Gastrocnemius medialis (tissue), 4 donors: ENCODE measurements around the gene PPEF2. TPM values are rescaled to one million over a fixed set of nuclear protein-coding genes. Genes with fewer than 3 reads are reported as not detected.

ENCODE experiments used
- ATAC-seq, 2 donors: fragments of 150-250 bp; one replicate each; pipeline ENCODE4 v1.9.1; 2016
- DNase-seq, 2 donors: peaks; one replicate each; pipeline ENCODE4 v3.0.0-alpha.2; 2019
- H3K27ac ChIP-seq, 4 donors: fragments of 200-600 bp; sonication (generic); 1 replicate in 1 of 4; 2 replicates in 3 of 4; pipeline ENCODE4 v1.5.1; 2016 to 2018; ENCODE audit warnings: mild to moderate bottlenecking in 2 of 4, moderate library complexity in 1 of 4
- H3K27me3 ChIP-seq, 3 donors: fragments of 200-600 bp; sonication (generic) in 2 of 3; 1 replicate in 1 of 3; 2 replicates in 2 of 3; pipeline versions ENCODE4 v1.5.1 to v1.6.0; 2016 to 2019; ENCODE audit warnings: mild to moderate bottlenecking in 1 of 3, moderate library complexity in 1 of 3
- H3K36me3 ChIP-seq, 2 donors: fragments of 200-600 bp; sonication (generic) in 1 of 2; one replicate each; pipeline ENCODE4 v1.5.1; 2017 to 2018
- H3K4me1 ChIP-seq, 2 donors: fragments of 200-600 bp; sonication (generic) in 1 of 2; one replicate each; pipeline ENCODE4 v1.5.1; 2016 to 2017; ENCODE audit warnings: mild to moderate bottlenecking in 2 of 2
- H3K4me3 ChIP-seq, 4 donors: fragments of 200-600 bp; sonication (generic) in 3 of 4; 1 replicate in 1 of 4; 2 replicates in 3 of 4; pipeline ENCODE4 v1.5.1; 2016 to 2019; ENCODE audit warnings: mild to moderate bottlenecking in 2 of 4
- H3K9me3 ChIP-seq, 3 donors: fragments of 200-600 bp; sonication (generic) in 2 of 3; 1 replicate in 1 of 3; 2 replicates in 2 of 3; pipeline ENCODE4 v1.5.1; 2016 to 2019
- POLR2A ChIP-seq, 2 donors: fragments of 450-650 bp; IDR thresholded peaks; one replicate each; pipeline ENCODE4 v1.6.1; 2017; ENCODE audit warnings: antibody characterized with exemption in 2 of 2, mild to moderate bottlenecking in 2 of 2, moderate library complexity in 2 of 2
- in situ Hi-C, 4 donors: fragments of 200-750 bp; cut with MboI; loops; one replicate each; pipeline versions ENCODE4 v1.15.0 to v1.8.0; 2017; ENCODE audit warnings: low sequenced_read_pairs in 4 of 4
- intact Hi-C: fragments of 100-400 bp; cut with DNase I; formaldehyde crosslinking; loops from one replicate; pipeline ENCODE4 v1.15.1; 2023; ENCODE audit warnings: low total_unique reads
- total RNA-seq, 4 donors: library from RNA; depleted of rRNA; stranded (reverse); fragments of >200 nt; gene quantifications; one replicate each; pipeline versions ENCODE4 v1.1.0 to v1.2.3, GENCODE V29; 2016
- TF ChIP-seq, protein P1 (sequence below), 5 experiments: fragments of 450-650 bp in 3 of 5; fragments of 200-600 bp in 2 of 5; sonication (generic) in 2 of 5; IDR thresholded peaks in 4 of 5; conservative IDR thresholded peaks in 1 of 5; 1 replicate in 4 of 5; 2 replicates in 1 of 5; pipeline ENCODE4 v1.5.1; 2016 to 2019; ENCODE audit warnings: antibody characterized with exemption in 5 of 5, mild to moderate bottlenecking in 3 of 5, moderate library complexity in 3 of 5

PPEF2 gene
- total RNA-seq, 4 donors from 2014 or later = 0.13 TPM; not detected in 3

DNA sequence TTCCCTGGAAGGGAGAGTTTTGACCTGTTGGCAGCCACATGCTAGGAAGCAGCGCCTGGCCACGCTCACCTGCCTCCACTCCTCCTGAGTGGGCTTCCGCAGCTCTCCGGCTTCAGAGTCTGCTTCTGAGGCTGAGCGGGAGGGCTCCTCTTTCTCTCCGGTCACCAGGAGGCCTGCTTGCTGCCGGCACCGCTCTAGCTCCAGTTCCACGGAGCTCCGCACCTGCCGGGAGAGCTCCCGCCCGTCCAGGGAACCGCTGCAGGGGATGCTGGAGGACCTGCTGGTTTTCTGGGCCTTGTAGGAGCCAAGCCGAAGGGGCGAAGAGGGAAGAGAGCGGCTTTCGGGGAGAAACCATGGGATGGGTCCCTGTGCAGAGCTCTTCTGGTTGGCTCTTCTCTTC lies 26.0 kb downstream of the PPEF2 start:
- intact Hi-C loops = no loop called here
- DNase-seq (no peak), ATAC-seq (no peak)
- in situ Hi-C loops = no loop called here
- H3K36me3 ChIP-seq = no peaks in the 10 kb centered on the region
- no peak overlapping the region for H3K27ac ChIP-seq
- no peak overlapping the region for H3K4me3 ChIP-seq
- no peaks in the 10 kb centered on the region for H3K27me3 ChIP-seq
- TF ChIP-seq, protein P1, sequence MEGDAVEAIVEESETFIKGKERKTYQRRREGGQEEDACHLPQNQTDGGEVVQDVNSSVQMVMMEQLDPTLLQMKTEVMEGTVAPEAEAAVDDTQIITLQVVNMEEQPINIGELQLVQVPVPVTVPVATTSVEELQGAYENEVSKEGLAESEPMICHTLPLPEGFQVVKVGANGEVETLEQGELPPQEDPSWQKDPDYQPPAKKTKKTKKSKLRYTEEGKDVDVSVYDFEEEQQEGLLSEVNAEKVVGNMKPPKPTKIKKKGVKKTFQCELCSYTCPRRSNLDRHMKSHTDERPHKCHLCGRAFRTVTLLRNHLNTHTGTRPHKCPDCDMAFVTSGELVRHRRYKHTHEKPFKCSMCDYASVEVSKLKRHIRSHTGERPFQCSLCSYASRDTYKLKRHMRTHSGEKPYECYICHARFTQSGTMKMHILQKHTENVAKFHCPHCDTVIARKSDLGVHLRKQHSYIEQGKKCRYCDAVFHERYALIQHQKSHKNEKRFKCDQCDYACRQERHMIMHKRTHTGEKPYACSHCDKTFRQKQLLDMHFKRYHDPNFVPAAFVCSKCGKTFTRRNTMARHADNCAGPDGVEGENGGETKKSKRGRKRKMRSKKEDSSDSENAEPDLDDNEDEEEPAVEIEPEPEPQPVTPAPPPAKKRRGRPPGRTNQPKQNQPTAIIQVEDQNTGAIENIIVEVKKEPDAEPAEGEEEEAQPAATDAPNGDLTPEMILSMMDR (IDR thresholded peaks at IDR 0.05 in 4 of 5, conservative IDR thresholded peaks at IDR 0.05 in 1 of 5) = no peak
- no peak for TF ChIP-seq POLR2A (IDR thresholded peaks at IDR 0.05)
- no peaks in the 10 kb centered on the region for H3K9me3 ChIP-seq
- no peaks in the 10 kb centered on the region for H3K4me1 ChIP-seq

DNA sequence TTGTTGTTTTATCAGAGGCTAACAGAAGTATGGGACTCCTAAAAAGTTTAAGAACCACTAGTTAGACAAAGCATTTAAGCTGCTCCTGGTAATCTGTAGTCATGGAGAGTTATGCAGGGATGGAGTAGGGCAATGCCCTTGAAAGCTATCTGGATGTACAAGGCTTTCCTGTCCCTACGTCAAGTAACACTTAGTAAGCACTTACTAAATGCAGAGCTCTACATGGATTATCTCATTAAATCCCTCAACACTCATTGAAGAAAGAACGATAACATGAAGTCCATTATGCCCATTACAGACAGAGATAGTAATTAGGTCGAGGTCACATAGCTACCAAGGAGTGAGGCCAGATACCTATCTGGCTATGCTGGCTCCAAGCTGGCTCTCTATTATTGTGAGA lies 33.2 kb downstream of the PPEF2 start:
- no peak for ATAC-seq
- in situ Hi-C loops = no loop called here
- TF ChIP-seq POLR2A (IDR thresholded peaks at IDR 0.05) = no peak
- TF ChIP-seq, protein P1 (IDR thresholded peaks at IDR 0.05 in 4 of 5, conservative IDR thresholded peaks at IDR 0.05 in 1 of 5) = no peak

DNA sequence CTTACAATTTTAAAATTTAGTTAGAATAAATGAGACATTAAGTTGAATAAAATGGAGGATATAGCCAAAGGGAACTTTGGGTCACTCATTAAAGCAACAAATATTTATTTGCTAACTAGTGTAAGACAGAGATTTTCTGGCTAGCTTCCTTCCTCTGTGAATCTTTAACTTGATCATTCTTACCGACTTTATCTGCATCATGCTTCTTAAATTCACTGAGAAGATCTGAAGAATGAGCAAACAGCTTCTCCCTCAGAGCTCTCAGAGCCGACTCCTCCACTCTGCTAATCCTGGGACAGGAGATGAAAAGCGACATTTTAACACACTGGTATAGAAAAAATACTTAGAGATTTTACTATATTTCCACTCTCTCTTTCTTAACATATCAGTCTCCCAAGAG lies 35.1 kb downstream of the PPEF2 start:
- Histone ChIP-seq H3K4me3 (no peak overlapping the region), H3K27me3 (no peaks in the 10 kb centered on the region), H3K27ac (no peak overlapping the region), H3K9me3 (no peaks in the 10 kb centered on the region), H3K4me1 (no peaks in the 10 kb centered on the region), H3K36me3 (no peaks in the 10 kb centered on the region)
- DNase-seq (no peak), ATAC-seq (no peak)
- in situ Hi-C loops = no loop called here
- TF ChIP-seq, protein P1 (IDR thresholded peaks at IDR 0.05 in 4 of 5, conservative IDR thresholded peaks at IDR 0.05 in 1 of 5) = no peak
- no peak for TF ChIP-seq POLR2A (IDR thresholded peaks at IDR 0.05)
- intact Hi-C loops = no loop called here

More for the DNA sequence above, 33.2 kb downstream of the PPEF2 start:
- Histone ChIP-seq H3K27me3 (no peaks in the 10 kb centered on the region), H3K9me3 (no peaks in the 10 kb centered on the region), H3K36me3 (no peaks in the 10 kb centered on the region), H3K27ac (no peak overlapping the region), H3K4me3 (no peak overlapping the region), H3K4me1 (no peaks in the 10 kb centered on the region)
- intact Hi-C loops = no loop called here
- DNase-seq = no peak

DNA sequence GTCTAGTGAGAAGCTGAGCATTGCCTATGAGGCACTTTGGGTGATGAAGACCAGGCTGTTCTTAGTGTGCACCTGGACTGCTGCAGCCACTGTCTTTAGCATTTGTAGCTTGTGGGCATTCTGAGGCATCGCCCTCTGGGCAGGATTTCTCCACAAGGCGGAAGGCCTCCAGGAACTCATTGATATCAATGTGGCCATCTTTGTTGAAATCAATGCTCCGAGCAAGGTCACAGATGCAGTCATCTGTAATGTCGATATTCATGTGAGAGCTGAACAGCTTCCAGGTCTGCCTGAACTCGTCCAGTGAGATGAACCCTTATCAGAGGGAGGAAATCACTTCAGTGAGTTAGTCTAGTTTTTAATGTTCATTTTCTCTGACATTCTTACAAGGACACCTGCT lies 41.6 kb downstream of the PPEF2 start:
- intact Hi-C loops (no loop called here), in situ Hi-C loops (no loop called here)
- ATAC-seq (no peak), DNase-seq (no peak)
- H3K4me3 ChIP-seq = no peak overlapping the region
- no peaks in the 10 kb centered on the region for H3K36me3 ChIP-seq
- no peak overlapping the region for H3K27ac ChIP-seq
- no peaks in the 10 kb centered on the region for H3K9me3 ChIP-seq
- no peaks in the 10 kb centered on the region for H3K27me3 ChIP-seq
- no peaks in the 10 kb centered on the region for H3K4me1 ChIP-seq
- TF ChIP-seq POLR2A (IDR thresholded peaks at IDR 0.05) = no peak
- TF ChIP-seq, protein P1 (IDR thresholded peaks at IDR 0.05 in 4 of 5, conservative IDR thresholded peaks at IDR 0.05 in 1 of 5) = no peak

DNA sequence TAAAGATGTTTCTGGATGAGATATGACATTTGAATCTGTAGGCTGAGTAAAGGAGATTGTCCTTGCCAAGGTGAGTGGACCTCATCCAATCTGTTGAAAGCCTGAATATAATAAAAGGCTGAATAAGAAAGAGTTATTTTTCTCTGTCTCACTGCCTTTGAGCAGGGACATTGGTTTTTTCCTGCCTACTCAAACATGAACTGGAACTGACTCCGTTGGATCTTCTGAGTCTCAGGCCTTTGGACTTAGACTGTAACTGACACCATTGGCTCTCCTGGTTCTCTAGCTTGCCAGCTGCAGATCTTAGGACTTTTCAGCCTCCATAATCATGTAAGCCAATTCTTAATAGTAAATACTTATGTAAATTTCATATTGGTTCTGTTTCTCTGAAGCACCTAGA lies 43.5 kb downstream of the PPEF2 start:
- H3K27ac ChIP-seq = no peak overlapping the region
- no peaks in the 10 kb centered on the region for H3K27me3 ChIP-seq
- H3K9me3 ChIP-seq = no peaks in the 10 kb centered on the region
- no peak overlapping the region for H3K4me3 ChIP-seq
- no peak for ATAC-seq
- intact Hi-C loops = no loop called here
- H3K4me1 ChIP-seq = no peaks in the 10 kb centered on the region
- TF ChIP-seq, protein P1 (IDR thresholded peaks at IDR 0.05 in 4 of 5, conservative IDR thresholded peaks at IDR 0.05 in 1 of 5) = no peak
- TF ChIP-seq POLR2A (IDR thresholded peaks at IDR 0.05) = no peak
- H3K36me3 ChIP-seq = no peaks in the 10 kb centered on the region
- DNase-seq = no peak
- in situ Hi-C loops = no loop called here
